WTC11 (cell line): ENCODE results near the gene SCN9A. TPM values are rescaled to one million over a fixed set of nuclear protein-coding genes. Genes with fewer than 3 reads are reported as not detected.
A peak's percentile ranks its signal among the peaks of the same experiment; 100 is the strongest.

ENCODE experiments used
- ATAC-seq: fragments of 200-7000 bp; cut with Tn5 transposase; 2 replicates; pipeline ENCODE4 v1.10.0; 2021; ENCODE audit warnings: mild to moderate bottlenecking, moderate library complexity
- CTCF ChIA-PET: fragments of 300-600 bp; sonication (Branson Sonifier 250); formaldehyde crosslinking; loops from one replicate; lab custom pipeline; 2021; ENCODE audit warnings: antibody characterized with exemption; lab: Charles Lee
- POLR2A ChIA-PET: fragments of 350-600 bp; sonication (Branson Sonifier 250); formaldehyde crosslinking; loops from one replicate; lab custom pipeline; 2021; ENCODE audit warnings: antibody characterized with exemption; lab: Charles Lee
- DNase-seq: peaks from one replicate; pipeline ENCODE4 v3.0.0; 2021; ENCODE audit warnings: low spot score
- H3K27ac Mint-ChIP-seq: 2 replicates; pipeline ENCODE4 v1.8.0; 2021; ENCODE audit warnings: mixed read lengths
- H3K27me3 Mint-ChIP-seq: 2 replicates; pipeline ENCODE4 v1.8.0; 2021; ENCODE audit warnings: low read depth, mild to moderate bottlenecking, moderate library complexity, mixed read lengths
- H3K36me3 Mint-ChIP-seq: 2 replicates; pipeline ENCODE4 v1.8.0; 2021; ENCODE audit warnings: mixed read lengths
- H3K4me1 Mint-ChIP-seq: 2 replicates; pipeline ENCODE4 v1.8.0; 2022; ENCODE audit warnings: mixed read lengths
- H3K4me3 Mint-ChIP-seq: 2 replicates; pipeline ENCODE4 v1.8.0; 2021; ENCODE audit warnings: mild to moderate bottlenecking, moderate library complexity, mixed read lengths
- H3K9me3 Mint-ChIP-seq: 2 replicates; pipeline ENCODE4 v1.8.0; 2021; ENCODE audit warnings: mixed read lengths
- ATF6 ChIP-seq: sonication (generic); formaldehyde crosslinking; IDR thresholded peaks from 2 replicates; pipeline ENCODE4 v1.8.1; 2023; ENCODE audit warnings: mild to moderate bottlenecking, missing genetic modification reagents
- CDX4 ChIP-seq: fragments of 250-450 bp; sonication (Bioruptor Pico); IDR thresholded peaks from 2 replicates; pipeline ENCODE4 v1.9.0; 2021; ENCODE audit warnings: moderate library complexity, mild to moderate bottlenecking, inconsistent platforms, borderline replicate concordance
- EMX1 ChIP-seq: fragments of 250-450 bp; sonication (Bioruptor Pico); IDR thresholded peaks from 2 replicates; pipeline ENCODE4 v1.8.0; 2021; ENCODE audit warnings: mild to moderate bottlenecking
- ESRRA ChIP-seq: sonication (generic); formaldehyde crosslinking; IDR thresholded peaks from 2 replicates; pipeline ENCODE4 v1.8.1; 2022; ENCODE audit warnings: mild to moderate bottlenecking, missing genetic modification reagents, borderline replicate concordance
- FOXJ3 ChIP-seq: sonication (generic); formaldehyde crosslinking; IDR thresholded peaks from 2 replicates; pipeline ENCODE4 v1.9.0; 2021; ENCODE audit warnings: missing genetic modification reagents, mild to moderate bottlenecking, borderline replicate concordance
- HMGA2 ChIP-seq: fragments of 250-450 bp; sonication (Bioruptor Pico); IDR thresholded peaks from 2 replicates; pipeline ENCODE4 v1.4.0; 2021; ENCODE audit warnings: mild to moderate bottlenecking, moderate library complexity
- MXD4 ChIP-seq: fragments of 250-450 bp; sonication (Bioruptor Pico); IDR thresholded peaks from 2 replicates; pipeline ENCODE4 v1.8.0; 2021; ENCODE audit warnings: mild to moderate bottlenecking, moderate library complexity, borderline replicate concordance
- NFE2L1 ChIP-seq: sonication (generic); formaldehyde crosslinking; IDR thresholded peaks from 2 replicates; pipeline ENCODE4 v1.8.1; 2023; ENCODE audit warnings: missing genetic modification reagents
- NFYB ChIP-seq: sonication (generic); formaldehyde crosslinking; conservative IDR thresholded peaks from 2 replicates; pipeline ENCODE4 v1.8.0; 2022; ENCODE audit warnings: low read depth, missing genetic modification reagents
- NR1H2 ChIP-seq: sonication (generic); formaldehyde crosslinking; IDR thresholded peaks from 2 replicates; pipeline ENCODE4 v1.9.0; 2021; ENCODE audit warnings: mild to moderate bottlenecking, moderate library complexity, missing genetic modification reagents
- PRDM15 ChIP-seq: sonication (generic); formaldehyde crosslinking; IDR thresholded peaks from 2 replicates; pipeline ENCODE4 v1.8.0; 2022; ENCODE audit warnings: missing genetic modification reagents
- ZNF219 ChIP-seq: sonication (generic); formaldehyde crosslinking; IDR thresholded peaks from 2 replicates; pipeline ENCODE4 v1.8.0; 2023; ENCODE audit warnings: missing genetic modification reagents, mild to moderate bottlenecking, borderline replicate concordance
- ZNF317 ChIP-seq: sonication (generic); formaldehyde crosslinking; IDR thresholded peaks from 2 replicates; pipeline ENCODE4 v1.8.1; 2023; ENCODE audit warnings: low read depth, mild to moderate bottlenecking, moderate library complexity, missing genetic modification reagents, borderline replicate concordance
- ZNF423 ChIP-seq: fragments of 250-450 bp; sonication (Bioruptor Pico); IDR thresholded peaks from 2 replicates; pipeline ENCODE4 v2.1.2; 2022; ENCODE audit warnings: mild to moderate bottlenecking, moderate library complexity
- ZNF512 ChIP-seq: sonication (generic); formaldehyde crosslinking; IDR thresholded peaks from 2 replicates; pipeline ENCODE4 v1.8.1; 2022; ENCODE audit warnings: missing genetic modification reagents, borderline replicate concordance
- total RNA-seq: library from RNA; stranded (reverse); gene quantifications from 3 replicates; pipeline ENCODE4 v1.2.3, GENCODE V29; 2021
- TF ChIP-seq, protein P1 (sequence below): sonication (generic); formaldehyde crosslinking; IDR thresholded peaks from 2 replicates; pipeline ENCODE4 v1.8.1; 2022; ENCODE audit warnings: low read depth, missing genetic modification reagents, borderline replicate concordance
- TF ChIP-seq, protein P2 (sequence below): fragments of 250-450 bp; sonication (Bioruptor Pico); conservative IDR thresholded peaks from 2 replicates; pipeline ENCODE4 v1.9.0; 2021; ENCODE audit warnings: mild to moderate bottlenecking

SCN9A gene
- total RNA-seq, 1 experiment from 2014 or later: 7.3 TPM

DNA sequence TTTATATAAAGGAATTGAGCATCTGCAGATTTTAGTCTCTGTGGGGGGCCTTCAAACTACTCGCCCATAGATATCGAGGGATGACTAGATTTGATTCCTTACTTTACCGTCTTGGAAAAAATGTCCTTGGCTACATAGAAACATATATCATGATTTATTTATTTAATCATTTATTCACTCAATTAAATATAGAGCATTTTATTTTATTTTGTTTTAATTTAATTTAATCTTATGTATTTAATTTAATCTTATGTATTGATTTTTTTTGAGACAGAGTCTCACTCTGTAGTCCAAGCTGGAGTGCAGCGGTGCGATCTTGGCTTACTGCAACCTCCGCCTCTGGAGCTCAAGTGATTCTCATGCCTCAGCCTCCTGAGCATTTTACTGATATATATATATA, 105.4 kb downstream of the SCN9A start:
- CTCF ChIA-PET: interaction anchor here (1.6 kb wide), 1 partner anchor 13 kb away, joined by 4 read pairs; no protein-coding TSS in a partner anchor
- H3K4me1 Mint-ChIP-seq: no peaks in the 10 kb centered on the region

GRCh38 chr2:166269322-166269721, 106.4 kb downstream of the SCN9A start:
- Mint-ChIP-seq H3K27ac (no peak overlapping the region), H3K4me3 (no peak overlapping the region), H3K9me3 (no peaks in the 10 kb centered on the region), H3K4me1 (no peaks in the 10 kb centered on the region), H3K36me3 (no peaks in the 10 kb centered on the region)
- POLR2A ChIA-PET: no interaction called here
- DNase-seq: no peak
- no peak for ATAC-seq
- CTCF ChIA-PET: interaction anchor here (1.0 to 1.6 kb wide), 2 partner anchors 12 to 149 kb away, joined by 3 to 4 read pairs; no protein-coding TSS in a partner anchor
- no peak for TF ChIP-seq EMX1 (CRISPR knock-in tag)
- no peak for TF ChIP-seq ZNF219 (CRISPR knock-in tag)
- no peak for TF ChIP-seq NFYB (CRISPR knock-in tag)
- no peak for TF ChIP-seq ESRRA (CRISPR knock-in tag)
- TF ChIP-seq ZNF423 (CRISPR knock-in tag): no peak
- TF ChIP-seq, all 79 proteins: peak for 0
- no peaks in the 10 kb centered on the region for H3K27me3 Mint-ChIP-seq

More for the DNA sequence above, 105.4 kb downstream of the SCN9A start:
- H3K36me3 Mint-ChIP-seq: no peaks in the 10 kb centered on the region
- H3K27me3 Mint-ChIP-seq: no peaks in the 10 kb centered on the region
- no peaks in the 10 kb centered on the region for H3K9me3 Mint-ChIP-seq
- no peak overlapping the region for H3K27ac Mint-ChIP-seq
- ATAC-seq (no peak), DNase-seq (no peak)
- no peak overlapping the region for H3K4me3 Mint-ChIP-seq
- TF ChIP-seq ZNF317 (no peak), CDX4 (CRISPR knock-in tag) (no peak), HMGA2 (CRISPR knock-in tag) (peak; percentile 95)
- TF ChIP-seq, protein P1, sequence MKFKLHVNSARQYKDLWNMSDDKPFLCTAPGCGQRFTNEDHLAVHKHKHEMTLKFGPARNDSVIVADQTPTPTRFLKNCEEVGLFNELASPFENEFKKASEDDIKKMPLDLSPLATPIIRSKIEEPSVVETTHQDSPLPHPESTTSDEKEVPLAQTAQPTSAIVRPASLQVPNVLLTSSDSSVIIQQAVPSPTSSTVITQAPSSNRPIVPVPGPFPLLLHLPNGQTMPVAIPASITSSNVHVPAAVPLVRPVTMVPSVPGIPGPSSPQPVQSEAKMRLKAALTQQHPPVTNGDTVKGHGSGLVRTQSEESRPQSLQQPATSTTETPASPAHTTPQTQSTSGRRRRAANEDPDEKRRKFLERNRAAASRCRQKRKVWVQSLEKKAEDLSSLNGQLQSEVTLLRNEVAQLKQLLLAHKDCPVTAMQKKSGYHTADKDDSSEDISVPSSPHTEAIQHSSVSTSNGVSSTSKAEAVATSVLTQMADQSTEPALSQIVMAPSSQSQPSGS (CRISPR knock-in tag): no peak
- POLR2A ChIA-PET: no interaction called here

GRCh38 chr2:166257859-166258258, 117.9 kb downstream of the SCN9A start:
- POLR2A ChIA-PET: interaction anchor here (0.6 kb wide), 1 partner anchor 26 kb away, joined by 3 read pairs; no protein-coding TSS in a partner anchor
- no peak for TF ChIP-seq ZNF317
- TF ChIP-seq ATF6 (CRISPR knock-in tag): no peak
- ATAC-seq (no peak), DNase-seq (no peak)
- H3K36me3 Mint-ChIP-seq: no peaks in the 10 kb centered on the region
- CTCF ChIA-PET: interaction anchor here (0.9 kb wide), 1 partner anchor 12 kb away, joined by 4 read pairs; no protein-coding TSS in a partner anchor
- H3K27ac Mint-ChIP-seq: no peak overlapping the region
- H3K4me3 Mint-ChIP-seq: no peak overlapping the region
- H3K27me3 Mint-ChIP-seq: no peaks in the 10 kb centered on the region
- no peaks in the 10 kb centered on the region for H3K9me3 Mint-ChIP-seq
- peaks cover 4% of the 10 kb centered on the region; the same call in 1 of the 2 replicates for H3K4me1 Mint-ChIP-seq

DNA sequence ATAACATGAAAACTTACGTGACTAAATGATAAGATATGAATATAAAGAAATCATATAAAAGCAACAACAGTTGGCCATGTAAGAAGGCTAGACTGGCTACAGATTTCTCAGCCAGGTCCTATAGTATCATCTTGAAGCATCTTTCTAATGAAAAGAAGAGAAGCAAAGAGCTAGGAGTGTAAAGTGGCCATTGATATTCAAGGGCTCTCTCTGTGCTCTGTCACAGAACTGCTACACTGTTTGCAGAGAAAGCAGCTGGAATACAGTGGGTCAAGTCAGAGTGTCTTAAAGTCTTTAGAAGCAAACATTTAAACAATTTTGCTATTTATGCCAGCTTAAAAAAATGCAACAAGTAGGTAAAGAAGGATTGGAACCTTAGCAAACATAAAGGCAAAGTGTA, 118.8 kb downstream of the SCN9A start:
- H3K4me3 Mint-ChIP-seq: no peak overlapping the region
- peaks cover 4% of the 10 kb centered on the region; the same call in 1 of the 2 replicates for H3K4me1 Mint-ChIP-seq
- H3K27ac Mint-ChIP-seq: no peak overlapping the region
- no peaks in the 10 kb centered on the region for H3K9me3 Mint-ChIP-seq
- H3K36me3 Mint-ChIP-seq: no peaks in the 10 kb centered on the region
- DNase-seq: no peak
- CTCF ChIA-PET: interaction anchor here (0.9 kb wide), 2 partner anchors 13 to 75 kb away, joined by 4 to 6 read pairs; no protein-coding TSS in a partner anchor
- peak; percentile 81 for ATAC-seq
- POLR2A ChIA-PET: no interaction called here
- no peaks in the 10 kb centered on the region for H3K27me3 Mint-ChIP-seq
- TF ChIP-seq ZNF512 (CRISPR knock-in tag) (no peak), PRDM15 (CRISPR knock-in tag) (no peak), MXD4 (CRISPR knock-in tag) (no peak), NR1H2 (CRISPR knock-in tag) (no peak), FOXJ3 (CRISPR knock-in tag) (no peak), NFE2L1 (no peak)
- TF ChIP-seq, protein P2, sequence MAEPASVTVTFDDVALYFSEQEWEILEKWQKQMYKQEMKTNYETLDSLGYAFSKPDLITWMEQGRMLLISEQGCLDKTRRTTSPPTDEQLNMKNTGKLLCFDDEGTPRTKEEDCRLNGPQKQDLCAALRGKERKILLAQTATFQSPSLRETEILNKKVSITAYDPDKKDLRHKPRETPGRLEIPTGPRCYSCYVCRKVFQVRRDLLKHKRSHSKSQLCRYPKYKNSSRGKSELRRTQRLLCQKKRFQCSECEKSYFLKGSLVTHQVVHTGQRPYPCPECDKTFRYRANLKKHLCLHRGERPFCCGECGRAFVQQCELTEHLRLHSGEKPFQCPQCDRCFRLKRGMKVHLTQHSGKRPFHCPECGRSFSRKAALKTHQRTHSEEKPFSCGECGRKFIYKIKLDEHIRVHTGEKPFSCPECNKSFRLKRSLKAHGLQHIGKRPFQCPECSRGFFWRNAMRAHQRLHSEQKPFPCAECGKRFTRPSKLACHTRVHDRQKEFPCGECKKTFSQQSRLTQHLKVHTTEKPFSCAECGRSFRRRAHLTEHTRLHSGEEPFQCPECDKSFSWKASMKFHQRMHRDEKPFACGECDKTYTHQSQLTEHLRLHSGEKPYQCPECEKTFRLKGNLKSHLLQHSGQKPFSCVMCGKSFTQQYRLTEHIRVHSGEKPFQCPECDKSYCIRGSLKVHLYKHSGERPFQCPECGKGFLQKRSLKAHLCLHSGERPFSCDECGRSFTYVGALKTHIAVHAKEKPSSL (CRISPR knock-in tag): no peak
